K562 (cell line): Measurements from ENCODE around the gene ABCG5. TPM values are rescaled to one million over a fixed set of nuclear protein-coding genes. Genes with fewer than 3 reads are reported as not detected.

ENCODE experiments used
- ARID2 ChIP-seq: fragments of 450-650 bp; IDR thresholded peaks from 2 replicates; pipeline ENCODE4 v1.6.1; 2017; ENCODE audit warnings: antibody characterized with exemption, mild to moderate bottlenecking
- ELF1 ChIP-seq: fragments of 200-800 bp; sonication (Bioruptor generic); IDR thresholded peaks from 2 replicates; pipeline ENCODE4 v1.6.1; 2016; ENCODE audit warnings: missing genetic modification characterization, missing compliant biosample characterization
- ETS2 ChIP-seq: IDR thresholded peaks from 2 replicates; pipeline ENCODE4 v1.6.1; 2016; ENCODE audit warnings: borderline replicate concordance, missing genetic modification characterization, mild to moderate bottlenecking, moderate library complexity, missing compliant biosample characterization; ENCODE audit not compliant: poor library complexity, severe bottlenecking
- FUS ChIP-seq: fragments of 200-400 bp; formaldehyde crosslinking; optimal IDR thresholded peaks from 2 replicates; pipeline ENCODE3; 2017; ENCODE audit warnings: low read depth, low read length
- HIVEP1 ChIP-seq: fragments of 250-450 bp; sonication (Bioruptor Pico); IDR thresholded peaks from 2 replicates; pipeline ENCODE4 v1.4.0; 2020; ENCODE audit warnings: mild to moderate bottlenecking
- L3MBTL2 ChIP-seq: fragments of 450-650 bp; IDR thresholded peaks from 2 replicates; pipeline ENCODE4 v1.6.1; 2016; ENCODE audit warnings: mild to moderate bottlenecking, moderate library complexity
- LCOR ChIP-seq: sonication (generic); formaldehyde crosslinking; IDR thresholded peaks from 2 replicates; pipeline ENCODE4 v1.8.0; 2022; ENCODE audit warnings: mild to moderate bottlenecking, missing genetic modification reagents
- MEF2A ChIP-seq: IDR thresholded peaks from 2 replicates; pipeline ENCODE4 v1.6.1; 2011; ENCODE audit warnings: low read depth, mild to moderate bottlenecking, low read length, moderate library complexity; ENCODE audit not compliant: control insufficient read depth
- MYNN ChIP-seq, 2 experiments: sonication (generic); formaldehyde crosslinking in 1 of 2; IDR thresholded peaks; 2 replicates each; pipeline versions ENCODE4 v1.5.0 to v1.6.1; 2016 to 2020; ENCODE audit warnings: antibody characterized with exemption in 1 of 2, missing genetic modification reagents in 1 of 2
- NBN ChIP-seq: fragments of 450-650 bp; IDR thresholded peaks from 2 replicates; pipeline ENCODE4 v1.6.1; 2016; ENCODE audit warnings: low read depth, mild to moderate bottlenecking
- SMARCE1 ChIP-seq: fragments of 450-650 bp; IDR thresholded peaks from 2 replicates; pipeline ENCODE4 v1.7.1; 2016; ENCODE audit warnings: mild to moderate bottlenecking
- TBL1XR1 ChIP-seq, 2 experiments: IDR thresholded peaks; 2 replicates each; pipeline ENCODE4 v1.6.1; 2012; ENCODE audit warnings: improper control_type of control experiment in 2 of 2, low read length in 2 of 2, mild to moderate bottlenecking in 1 of 2
- U2AF2 ChIP-seq: fragments of 200-400 bp; formaldehyde crosslinking; optimal IDR thresholded peaks from 2 replicates; pipeline ENCODE3; 2017; ENCODE audit warnings: low read depth, mild to moderate bottlenecking, low read length
- ZC3H8 ChIP-seq: fragments of 450-650 bp; IDR thresholded peaks from 2 replicates; pipeline ENCODE4 v1.6.1; 2017
- ZEB2 ChIP-seq: fragments of 450-650 bp; IDR thresholded peaks from 2 replicates; pipeline ENCODE4 v1.6.1; 2016
- ZNF124 ChIP-seq: sonication (generic); formaldehyde crosslinking; IDR thresholded peaks from 2 replicates; pipeline ENCODE4 v1.8.1; 2022; ENCODE audit warnings: missing genetic modification reagents
- ZNF239 ChIP-seq: fragments of 250-450 bp; sonication (Bioruptor Pico); IDR thresholded peaks from 2 replicates; pipeline ENCODE4 v1.4.0; 2020; ENCODE audit warnings: mild to moderate bottlenecking
- ZNF263 ChIP-seq: sonication (generic); formaldehyde crosslinking; IDR thresholded peaks from 2 replicates; pipeline ENCODE4 v1.8.0; 2022; ENCODE audit warnings: mild to moderate bottlenecking, missing genetic modification reagents, borderline replicate concordance
- ZNF785 ChIP-seq: fragments of 250-450 bp; sonication (Bioruptor Pico); IDR thresholded peaks from 2 replicates; pipeline ENCODE4 v1.4.0; 2020; ENCODE audit warnings: mild to moderate bottlenecking
- polyA plus RNA-seq, 8 experiments: library from polyadenylated mRNA; depleted of rRNA in 4 of 8; stranded (reverse) in 5 of 8; unstranded in 3 of 8; fragments of >200 nt; fragmentation: Nextera tagmentation in 2 of 8; fragmentation: Illumina TruSeq in 1 of 8; extraction: Ambion mirVana in 2 of 8; extraction: Trizol in 1 of 8; gene quantifications; 2 replicates each; pipeline versions ENCODE4 v1.2.1 to v1.2.3, GENCODE V29; 2011 to 2014; ENCODE audit warnings: inconsistent platforms in 1 of 8, missing spikeins in 1 of 8
- total RNA-seq, 7 experiments: library from RNA; depleted of rRNA in 6 of 7; stranded (reverse); fragments of >200 nt in 6 of 7; fragmentation: Illumina TruSeq in 2 of 7; extraction: Trizol in 2 of 7; gene quantifications; 2 replicates each; pipeline versions ENCODE4 v1.2.1 to v1.2.3, GENCODE V29; 2011 to 2021; ENCODE audit warnings: low replicate concordance in 1 of 7
- TF ChIP-seq, protein P1 (sequence below), 2 experiments: fragments of 150-350 bp in 1 of 2; IDR thresholded peaks; 2 replicates each; pipeline ENCODE4 v1.6.1; 2012 to 2016; ENCODE audit warnings: low read depth in 2 of 2, low read length in 2 of 2, mild to moderate bottlenecking in 1 of 2, moderate library complexity in 1 of 2
- TF ChIP-seq, protein P2 (sequence below): conservative IDR thresholded peaks from 2 replicates; pipeline ENCODE4 v1.6.1; 2011; ENCODE audit warnings: low read depth, mild to moderate bottlenecking, low read length; ENCODE audit not compliant: control insufficient read depth
- TF ChIP-seq, protein P3 (sequence below): fragments of 250-450 bp; sonication (Bioruptor Pico); IDR thresholded peaks from 2 replicates; pipeline ENCODE4 v1.4.0; 2020; ENCODE audit warnings: mild to moderate bottlenecking, moderate library complexity

ABCG5 gene
- total and polyA plus RNA-seq, 9 of the 15 experiments (the other 6 are each of a cell fraction or from before 2014, with no cell fraction given), result 0.01 TPM; not detected in 7

GRCh38 chr2:43773876-43774613 lies 64.6 kb downstream of the ABCG5 start, which contains the start of gene DYNC2LI1 (continued):
- TF ChIP-seq, protein P1, sequence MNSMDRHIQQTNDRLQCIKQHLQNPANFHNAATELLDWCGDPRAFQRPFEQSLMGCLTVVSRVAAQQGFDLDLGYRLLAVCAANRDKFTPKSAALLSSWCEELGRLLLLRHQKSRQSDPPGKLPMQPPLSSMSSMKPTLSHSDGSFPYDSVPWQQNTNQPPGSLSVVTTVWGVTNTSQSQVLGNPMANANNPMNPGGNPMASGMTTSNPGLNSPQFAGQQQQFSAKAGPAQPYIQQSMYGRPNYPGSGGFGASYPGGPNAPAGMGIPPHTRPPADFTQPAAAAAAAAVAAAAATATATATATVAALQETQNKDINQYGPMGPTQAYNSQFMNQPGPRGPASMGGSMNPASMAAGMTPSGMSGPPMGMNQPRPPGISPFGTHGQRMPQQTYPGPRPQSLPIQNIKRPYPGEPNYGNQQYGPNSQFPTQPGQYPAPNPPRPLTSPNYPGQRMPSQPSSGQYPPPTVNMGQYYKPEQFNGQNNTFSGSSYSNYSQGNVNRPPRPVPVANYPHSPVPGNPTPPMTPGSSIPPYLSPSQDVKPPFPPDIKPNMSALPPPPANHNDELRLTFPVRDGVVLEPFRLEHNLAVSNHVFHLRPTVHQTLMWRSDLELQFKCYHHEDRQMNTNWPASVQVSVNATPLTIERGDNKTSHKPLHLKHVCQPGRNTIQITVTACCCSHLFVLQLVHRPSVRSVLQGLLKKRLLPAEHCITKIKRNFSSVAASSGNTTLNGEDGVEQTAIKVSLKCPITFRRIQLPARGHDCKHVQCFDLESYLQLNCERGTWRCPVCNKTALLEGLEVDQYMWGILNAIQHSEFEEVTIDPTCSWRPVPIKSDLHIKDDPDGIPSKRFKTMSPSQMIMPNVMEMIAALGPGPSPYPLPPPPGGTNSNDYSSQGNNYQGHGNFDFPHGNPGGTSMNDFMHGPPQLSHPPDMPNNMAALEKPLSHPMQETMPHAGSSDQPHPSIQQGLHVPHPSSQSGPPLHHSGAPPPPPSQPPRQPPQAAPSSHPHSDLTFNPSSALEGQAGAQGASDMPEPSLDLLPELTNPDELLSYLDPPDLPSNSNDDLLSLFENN (IDR thresholded peaks at IDR 0.05; ENCODE audit: low read depth in 2 of 2, low read length in 2 of 2), result no peak
- TF ChIP-seq ETS2 (tag), result no peak
- TF ChIP-seq, protein P2, sequence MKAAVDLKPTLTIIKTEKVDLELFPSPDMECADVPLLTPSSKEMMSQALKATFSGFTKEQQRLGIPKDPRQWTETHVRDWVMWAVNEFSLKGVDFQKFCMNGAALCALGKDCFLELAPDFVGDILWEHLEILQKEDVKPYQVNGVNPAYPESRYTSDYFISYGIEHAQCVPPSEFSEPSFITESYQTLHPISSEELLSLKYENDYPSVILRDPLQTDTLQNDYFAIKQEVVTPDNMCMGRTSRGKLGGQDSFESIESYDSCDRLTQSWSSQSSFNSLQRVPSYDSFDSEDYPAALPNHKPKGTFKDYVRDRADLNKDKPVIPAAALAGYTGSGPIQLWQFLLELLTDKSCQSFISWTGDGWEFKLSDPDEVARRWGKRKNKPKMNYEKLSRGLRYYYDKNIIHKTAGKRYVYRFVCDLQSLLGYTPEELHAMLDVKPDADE, result peak; percentile 97
- no peak for TF ChIP-seq SMARCE1
- TF ChIP-seq MYNN (IDR thresholded peaks at IDR 0.05), result no peak
- no peak for TF ChIP-seq MYNN (CRISPR knock-in tag; IDR thresholded peaks at IDR 0.05)
- TF ChIP-seq MEF2A, result no peak
- no peak for TF ChIP-seq ZNF263 (CRISPR knock-in tag)
- no peak for TF ChIP-seq NBN
- no peak for TF ChIP-seq LCOR (CRISPR knock-in tag)
- no peak for TF ChIP-seq ZNF785 (CRISPR knock-in tag)
- TF ChIP-seq L3MBTL2, result peak; percentile 79
- no peak for TF ChIP-seq ARID2
- TF ChIP-seq HIVEP1 (CRISPR knock-in tag), result no peak
- peak in 1 of 2 experiments; percentile 73; a peak in 2 of 4 replicates for TF ChIP-seq TBL1XR1 (IDR thresholded peaks at IDR 0.05; ENCODE audit: low read length in 2 of 2)
- TF ChIP-seq U2AF2, result no peak
- no peak for TF ChIP-seq ZNF124 (CRISPR knock-in tag)
- no peak for TF ChIP-seq ZNF239 (CRISPR knock-in tag)
- no peak for TF ChIP-seq ZEB2
- TF ChIP-seq ELF1 (tag), result peak; percentile 41
- no peak for TF ChIP-seq ZC3H8
- no peak for TF ChIP-seq FUS
- TF ChIP-seq, protein P3, sequence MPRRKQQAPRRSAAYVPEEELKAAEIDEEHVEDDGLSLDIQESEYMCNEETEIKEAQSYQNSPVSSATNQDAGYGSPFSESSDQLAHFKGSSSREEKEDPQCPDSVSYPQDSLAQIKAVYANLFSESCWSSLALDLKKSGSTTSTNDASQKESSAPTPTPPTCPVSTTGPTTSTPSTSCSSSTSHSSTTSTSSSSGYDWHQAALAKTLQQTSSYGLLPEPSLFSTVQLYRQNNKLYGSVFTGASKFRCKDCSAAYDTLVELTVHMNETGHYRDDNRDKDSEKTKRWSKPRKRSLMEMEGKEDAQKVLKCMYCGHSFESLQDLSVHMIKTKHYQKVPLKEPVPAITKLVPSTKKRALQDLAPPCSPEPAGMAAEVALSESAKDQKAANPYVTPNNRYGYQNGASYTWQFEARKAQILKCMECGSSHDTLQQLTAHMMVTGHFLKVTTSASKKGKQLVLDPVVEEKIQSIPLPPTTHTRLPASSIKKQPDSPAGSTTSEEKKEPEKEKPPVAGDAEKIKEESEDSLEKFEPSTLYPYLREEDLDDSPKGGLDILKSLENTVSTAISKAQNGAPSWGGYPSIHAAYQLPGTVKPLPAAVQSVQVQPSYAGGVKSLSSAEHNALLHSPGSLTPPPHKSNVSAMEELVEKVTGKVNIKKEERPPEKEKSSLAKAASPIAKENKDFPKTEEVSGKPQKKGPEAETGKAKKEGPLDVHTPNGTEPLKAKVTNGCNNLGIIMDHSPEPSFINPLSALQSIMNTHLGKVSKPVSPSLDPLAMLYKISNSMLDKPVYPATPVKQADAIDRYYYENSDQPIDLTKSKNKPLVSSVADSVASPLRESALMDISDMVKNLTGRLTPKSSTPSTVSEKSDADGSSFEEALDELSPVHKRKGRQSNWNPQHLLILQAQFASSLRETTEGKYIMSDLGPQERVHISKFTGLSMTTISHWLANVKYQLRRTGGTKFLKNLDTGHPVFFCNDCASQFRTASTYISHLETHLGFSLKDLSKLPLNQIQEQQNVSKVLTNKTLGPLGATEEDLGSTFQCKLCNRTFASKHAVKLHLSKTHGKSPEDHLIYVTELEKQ (CRISPR knock-in tag), result no peak
